Testis (tissue), 3 donors: ENCODE measurements around the gene RETSAT. TPM values are rescaled to one million over a fixed set of nuclear protein-coding genes. Genes with fewer than 3 reads are reported as not detected.

ENCODE experiments used
- DNase-seq: peaks from one replicate; pipeline ENCODE4 v3.0.0-alpha.2; 2019
- H3K27ac ChIP-seq, 2 donors: fragments of 200-600 bp; sonication (generic); one replicate each; pipeline ENCODE4 v1.5.1; 2019
- H3K27me3 ChIP-seq: fragments of 200-600 bp; sonication (generic); one replicate; pipeline ENCODE4 v1.5.1; 2019
- H3K36me3 ChIP-seq: fragments of 200-600 bp; sonication (generic); one replicate; pipeline ENCODE4 v1.5.1; 2017; ENCODE audit warnings: low read depth; ENCODE audit errors: missing control alignments
- H3K4me1 ChIP-seq: fragments of 200-600 bp; sonication (generic); one replicate; pipeline ENCODE4 v1.5.1; 2019
- H3K4me3 ChIP-seq, 2 donors: fragments of 200-600 bp; sonication (generic); one replicate each; pipeline ENCODE4 v1.5.1; 2017 to 2019
- H3K9me3 ChIP-seq: fragments of 200-600 bp; sonication (generic); one replicate; pipeline ENCODE4 v1.5.1; 2017
- CTCF ChIP-seq, 3 experiments: fragments of 450-650 bp in 2 of 3; fragments of 200-600 bp in 1 of 3; sonication (generic) in 1 of 3; IDR thresholded peaks; one replicate each; pipeline ENCODE4 v1.5.1; 2016 to 2019; ENCODE audit warnings: antibody characterized with exemption in 3 of 3, mild to moderate bottlenecking in 2 of 3, moderate library complexity in 1 of 3
- POLR2A ChIP-seq: fragments of 450-650 bp; IDR thresholded peaks from one replicate; pipeline ENCODE4 v1.6.1; 2017; ENCODE audit warnings: antibody characterized with exemption, mild to moderate bottlenecking, moderate library complexity
- WGBS, 2 donors: methylation state at CpG; one replicate each; pipeline ENCODE4 v1.1.5; 2018; 5-methylcytosine and 5-hydroxymethylcytosine counted together
- intact Hi-C: fragments of 100-400 bp; cut with DNase I; formaldehyde crosslinking; loops from one replicate; pipeline ENCODE4 v1.15.1; 2023; ENCODE audit warnings: low total_unique reads
- polyA plus RNA-seq: library from polyadenylated mRNA; stranded (reverse); fragments of 350-450 nt; fragmentation: Illumina TruSeq; extraction: RNeasy Lipid Tissue Mini Kit (QIAGEN cat#74804); gene quantifications from one replicate; pipeline ENCODE4 v1.2.3, GENCODE V29; 2014; ENCODE audit warnings: low read depth, low replicate concordance; ENCODE audit not compliant: insufficient read depth
- total RNA-seq, 2 donors: library from RNA; depleted of rRNA; stranded (reverse); fragments of >200 nt; gene quantifications; one replicate each; pipeline ENCODE4 v1.2.3, GENCODE V29; 2016

RETSAT gene
- total and polyA plus RNA-seq, 3 donors from 2014 or later: 49.7 to 60.5 (median 54.0) TPM

DNA sequence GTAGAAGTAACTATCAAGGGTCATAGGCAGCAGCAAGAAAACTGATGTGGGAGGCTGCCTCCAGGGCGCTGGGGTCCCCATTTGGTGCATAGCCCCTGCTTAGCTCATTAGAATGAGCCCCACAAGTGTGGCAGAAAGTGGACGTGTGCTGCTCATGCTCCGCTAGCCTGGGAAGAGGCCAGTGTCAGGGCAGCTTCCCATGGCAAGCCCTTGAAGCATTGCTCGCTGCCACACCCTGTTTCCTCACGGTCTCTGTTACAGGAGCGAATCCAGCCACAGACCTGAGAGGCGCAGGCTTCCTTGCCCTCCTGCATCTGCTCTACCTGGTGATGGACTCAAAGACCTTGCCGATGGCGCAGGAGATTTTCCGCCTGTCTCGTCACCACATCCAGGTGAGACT lies 22.8 kb upstream of the RETSAT start:
- intact Hi-C loops: no loop called here
- Histone ChIP-seq H3K4me3 (no peak overlapping the region), H3K36me3 (no peaks in the 10 kb centered on the region), H3K27me3 (no peaks in the 10 kb centered on the region), H3K27ac (no peak overlapping the region), H3K9me3 (no peaks in the 10 kb centered on the region), H3K4me1 (no peaks in the 10 kb centered on the region)
- WGBS, 2 donors: 95 to 96% methylated on average over 10 to 11 of the region's 11 CpGs
- no peak for DNase-seq
- TF ChIP-seq CTCF (IDR thresholded peaks at IDR 0.05) (no peak), POLR2A (no peak)

DNA sequence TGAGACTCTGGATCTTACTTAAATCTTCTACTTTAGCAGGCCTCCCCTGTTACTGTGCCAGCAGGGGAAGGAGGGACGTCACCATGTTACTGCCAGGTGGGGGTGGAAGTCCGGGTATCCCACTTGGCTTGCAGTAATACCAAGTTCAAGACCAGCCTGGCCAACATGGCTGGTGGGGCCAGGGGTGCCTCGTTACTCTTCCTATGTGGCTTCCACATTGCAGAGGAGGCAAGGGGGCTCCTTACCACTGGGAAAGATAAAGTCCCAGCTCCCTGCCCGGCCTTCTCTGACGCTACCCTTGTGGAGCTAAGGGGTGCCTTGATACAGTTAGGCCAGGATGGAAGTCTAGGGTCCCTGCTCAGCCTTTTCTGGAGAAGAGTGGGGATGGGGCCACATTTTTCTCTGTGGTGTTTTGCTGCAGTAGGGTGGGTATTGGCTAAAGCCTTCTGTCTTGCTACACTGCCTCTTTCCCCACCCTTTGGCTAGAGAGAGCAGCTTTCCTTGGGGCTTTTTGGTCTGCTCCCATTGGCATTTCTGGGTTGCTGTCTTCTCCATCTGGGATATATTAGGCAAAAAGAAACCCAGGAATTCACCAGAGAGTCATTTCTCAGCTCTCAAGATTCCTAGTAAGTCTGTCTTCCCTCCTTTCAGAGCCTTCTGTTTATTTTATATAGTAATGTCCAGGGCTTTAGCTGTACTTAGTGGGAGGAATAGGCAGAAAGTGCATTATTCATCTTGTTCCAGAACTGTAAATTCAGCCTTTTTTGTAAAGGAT lies 22.1 kb upstream of the RETSAT start:
- Histone ChIP-seq H3K9me3 (no peaks in the 10 kb centered on the region), H3K27me3 (no peaks in the 10 kb centered on the region), H3K36me3 (no peaks in the 10 kb centered on the region), H3K4me1 (no peaks in the 10 kb centered on the region), H3K27ac (no peak overlapping the region), H3K4me3 (no peak overlapping the region)
- TF ChIP-seq CTCF (IDR thresholded peaks at IDR 0.05) (no peak), POLR2A (no peak)
- intact Hi-C loops: no loop called here
- 93 to 95% methylated on average over 5 of the region's 5 CpGs for WGBS, 2 donors
- DNase-seq: no peak

GRCh38 chr2:85371045-85371444 lies 16.7 kb upstream of the RETSAT start:
- TF ChIP-seq CTCF (IDR thresholded peaks at IDR 0.05) (no peak), POLR2A (no peak)
- Histone ChIP-seq H3K4me1 (no peaks in the 10 kb centered on the region), H3K27ac (no peak overlapping the region), H3K27me3 (no peaks in the 10 kb centered on the region), H3K36me3 (no peaks in the 10 kb centered on the region), H3K9me3 (no peaks in the 10 kb centered on the region), H3K4me3 (no peak overlapping the region)
- DNase-seq: no peak
- WGBS, 2 donors: 94 to 98% methylated on average over 3 to 11 of the region's 11 CpGs
- intact Hi-C loops: no loop called here

- H3K4me3 ChIP-seq: no peak overlapping the region
- H3K27ac ChIP-seq: no peak overlapping the region
- no peaks in the 10 kb centered on the region for H3K4me1 ChIP-seq
- TF ChIP-seq CTCF (IDR thresholded peaks at IDR 0.05): no peak
- TF ChIP-seq POLR2A: no peak
- no peaks in the 10 kb centered on the region for H3K36me3 ChIP-seq
- H3K9me3 ChIP-seq: no peaks in the 10 kb centered on the region
- no peak for DNase-seq
- intact Hi-C loops: no loop called here
- no peaks in the 10 kb centered on the region for H3K27me3 ChIP-seq
- 71 to 83% methylated on average over 5 of the region's 5 CpGs for WGBS, 2 donors
These were observed 15.2 kb upstream of the RETSAT start for GRCh38 chr2:85369500-85369899.

DNA sequence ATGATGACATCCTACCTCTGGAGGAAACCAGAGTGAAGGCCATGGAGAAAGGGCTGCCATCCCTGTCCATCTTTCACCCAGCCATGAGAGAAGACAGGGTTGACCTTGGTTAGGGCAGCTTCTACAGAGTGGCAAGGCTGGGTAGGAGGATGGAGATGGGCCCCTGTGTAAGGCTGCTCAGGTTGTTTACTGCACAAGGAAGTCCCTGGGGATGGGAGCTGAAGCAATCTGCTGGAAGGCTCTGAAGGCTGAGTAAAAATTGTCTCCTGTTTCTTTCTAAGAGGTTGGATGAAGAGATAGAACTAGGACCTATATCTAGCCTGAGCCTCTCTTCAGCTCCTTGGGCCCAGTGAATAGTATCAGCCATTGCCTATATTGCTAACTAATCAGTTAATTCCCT lies 14.6 kb upstream of the RETSAT start:
- no peak overlapping the region for H3K27ac ChIP-seq
- no peaks in the 10 kb centered on the region for H3K9me3 ChIP-seq
- no peaks in the 10 kb centered on the region for H3K27me3 ChIP-seq
- intact Hi-C loops: no loop called here
- H3K4me3 ChIP-seq: no peak overlapping the region
- no peaks in the 10 kb centered on the region for H3K36me3 ChIP-seq
- TF ChIP-seq POLR2A: no peak
- no peak for TF ChIP-seq CTCF (IDR thresholded peaks at IDR 0.05)
- no peak for DNase-seq
- H3K4me1 ChIP-seq: no peaks in the 10 kb centered on the region
